ENCODE results near the gene SMARCC2.

The SMARCC2 gene

DNA sequence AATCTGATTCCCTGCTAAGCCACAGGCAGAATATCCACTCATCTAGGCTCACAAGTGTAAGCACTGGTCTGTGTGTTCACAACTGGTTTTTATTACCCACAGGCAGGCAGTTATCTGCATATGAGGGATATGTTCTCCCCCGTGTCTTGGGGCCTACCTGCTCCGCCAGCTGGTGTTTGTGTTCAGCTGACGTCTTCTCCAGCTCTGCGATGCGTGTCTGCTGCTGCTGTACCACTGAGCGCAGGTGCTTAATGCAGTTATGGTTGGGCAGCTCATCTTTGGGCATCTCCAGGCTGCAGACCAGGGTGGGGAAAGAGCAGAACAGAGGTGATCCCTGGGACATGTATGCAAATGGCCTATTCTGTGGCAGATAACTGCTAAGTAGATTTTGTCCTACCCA, 18.7 kb upstream of the SMARCC2 start:
- no peak overlapping the region for H3K27ac ChIP-seq (ENCODE audit: low read length)
- no peak overlapping the region for H3K9ac ChIP-seq (ENCODE audit: low read length)
- TF ChIP-seq, protein P1, sequence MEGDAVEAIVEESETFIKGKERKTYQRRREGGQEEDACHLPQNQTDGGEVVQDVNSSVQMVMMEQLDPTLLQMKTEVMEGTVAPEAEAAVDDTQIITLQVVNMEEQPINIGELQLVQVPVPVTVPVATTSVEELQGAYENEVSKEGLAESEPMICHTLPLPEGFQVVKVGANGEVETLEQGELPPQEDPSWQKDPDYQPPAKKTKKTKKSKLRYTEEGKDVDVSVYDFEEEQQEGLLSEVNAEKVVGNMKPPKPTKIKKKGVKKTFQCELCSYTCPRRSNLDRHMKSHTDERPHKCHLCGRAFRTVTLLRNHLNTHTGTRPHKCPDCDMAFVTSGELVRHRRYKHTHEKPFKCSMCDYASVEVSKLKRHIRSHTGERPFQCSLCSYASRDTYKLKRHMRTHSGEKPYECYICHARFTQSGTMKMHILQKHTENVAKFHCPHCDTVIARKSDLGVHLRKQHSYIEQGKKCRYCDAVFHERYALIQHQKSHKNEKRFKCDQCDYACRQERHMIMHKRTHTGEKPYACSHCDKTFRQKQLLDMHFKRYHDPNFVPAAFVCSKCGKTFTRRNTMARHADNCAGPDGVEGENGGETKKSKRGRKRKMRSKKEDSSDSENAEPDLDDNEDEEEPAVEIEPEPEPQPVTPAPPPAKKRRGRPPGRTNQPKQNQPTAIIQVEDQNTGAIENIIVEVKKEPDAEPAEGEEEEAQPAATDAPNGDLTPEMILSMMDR (IDR thresholded peaks at IDR 0.05; ENCODE audit: low read depth, low read length) = no peak
- no peak for TF ChIP-seq EZH2phosphoT487 (IDR thresholded peaks at IDR 0.05; ENCODE audit: low read depth)
- no peaks in the 10 kb centered on the region for H3K4me1 ChIP-seq (ENCODE audit: low read length)
- H3K9me3 ChIP-seq (ENCODE audit: insufficient read depth, low read length) = no peaks in the 10 kb centered on the region
- H3K4me3 ChIP-seq (ENCODE audit: low read length) = no peak overlapping the region
- no peak overlapping the region for H3K4me2 ChIP-seq (ENCODE audit: low read length)
- H4K20me1 ChIP-seq (ENCODE audit: insufficient read depth, low read length) = no peaks in the 10 kb centered on the region
- no peak overlapping the region for H2AFZ ChIP-seq (ENCODE audit: low read depth, low read length)
- no peaks in the 10 kb centered on the region for H3K79me2 ChIP-seq (ENCODE audit: low read length)
- H3K36me3 ChIP-seq (replicated peaks; ENCODE audit: low read depth, low read length) = peaks cover 48% of the 10 kb centered on the region
- no peaks in the 10 kb centered on the region for H3K27me3 ChIP-seq (ENCODE audit: low read depth, low read length)

- no peak for TF ChIP-seq EZH2phosphoT487 (IDR thresholded peaks at IDR 0.05; ENCODE audit: low read depth)
- TF ChIP-seq, protein P1 (IDR thresholded peaks at IDR 0.05; ENCODE audit: low read depth, low read length) = peak; percentile 54
- no peaks in the 10 kb centered on the region for H3K27me3 ChIP-seq (ENCODE audit: low read depth, low read length)
- H3K36me3 ChIP-seq (replicated peaks; ENCODE audit: low read depth, low read length) = peaks cover 39% of the 10 kb centered on the region
- H3K9ac ChIP-seq (ENCODE audit: low read length) = no peak overlapping the region
- H3K9me3 ChIP-seq (ENCODE audit: insufficient read depth, low read length) = no peaks in the 10 kb centered on the region
- H3K79me2 ChIP-seq (ENCODE audit: low read length) = no peaks in the 10 kb centered on the region
- no peak overlapping the region for H3K4me3 ChIP-seq (ENCODE audit: low read length)
- H4K20me1 ChIP-seq (ENCODE audit: insufficient read depth, low read length) = no peaks in the 10 kb centered on the region
- no peak overlapping the region for H3K27ac ChIP-seq (ENCODE audit: low read length)
- no peaks in the 10 kb centered on the region for H3K4me1 ChIP-seq (ENCODE audit: low read length)
- no peak overlapping the region for H2AFZ ChIP-seq (ENCODE audit: low read depth, low read length)
- no peak overlapping the region for H3K4me2 ChIP-seq (ENCODE audit: low read length)
These were observed 17.3 kb upstream of the SMARCC2 start for GRCh38 chr12:56206452-56207166.

DNA sequence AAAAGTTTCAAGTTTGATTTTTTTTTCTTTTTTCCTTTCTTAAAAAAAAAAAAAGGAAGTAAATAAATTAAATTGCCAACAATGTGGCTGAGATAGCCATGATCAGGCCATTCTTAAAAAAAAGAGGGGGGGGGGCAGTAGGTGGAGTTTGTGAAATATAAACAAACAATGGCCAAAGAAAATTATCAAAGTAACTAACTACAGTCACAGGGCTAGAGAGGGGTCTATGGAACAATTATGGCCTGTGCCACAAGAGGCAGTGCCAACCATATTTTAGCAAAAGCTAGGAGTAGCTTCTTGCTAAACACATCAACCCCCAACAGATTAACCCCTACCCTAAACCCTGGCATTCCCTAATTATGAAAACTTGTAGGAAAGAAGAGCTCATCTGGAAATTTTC, 16.2 kb upstream of the SMARCC2 start:
- Histone ChIP-seq H3K4me1 (ENCODE audit: low read length) (no peaks in the 10 kb centered on the region), H2AFZ (ENCODE audit: low read depth, low read length) (no peak overlapping the region), H3K4me2 (ENCODE audit: low read length) (no peak overlapping the region), H3K79me2 (ENCODE audit: low read length) (no peaks in the 10 kb centered on the region), H3K4me3 (ENCODE audit: low read length) (no peak overlapping the region), H4K20me1 (ENCODE audit: insufficient read depth, low read length) (no peaks in the 10 kb centered on the region), H3K27ac (ENCODE audit: low read length) (no peak overlapping the region), H3K36me3 (replicated peaks; ENCODE audit: low read depth, low read length) (peaks cover 35% of the 10 kb centered on the region), H3K9ac (ENCODE audit: low read length) (no peak overlapping the region), H3K9me3 (ENCODE audit: insufficient read depth, low read length) (no peaks in the 10 kb centered on the region), H3K27me3 (ENCODE audit: low read depth, low read length) (no peaks in the 10 kb centered on the region)
- TF ChIP-seq, protein P1 (IDR thresholded peaks at IDR 0.05; ENCODE audit: low read depth, low read length) = no peak
- TF ChIP-seq EZH2phosphoT487 (IDR thresholded peaks at IDR 0.05; ENCODE audit: low read depth) = no peak

DNA sequence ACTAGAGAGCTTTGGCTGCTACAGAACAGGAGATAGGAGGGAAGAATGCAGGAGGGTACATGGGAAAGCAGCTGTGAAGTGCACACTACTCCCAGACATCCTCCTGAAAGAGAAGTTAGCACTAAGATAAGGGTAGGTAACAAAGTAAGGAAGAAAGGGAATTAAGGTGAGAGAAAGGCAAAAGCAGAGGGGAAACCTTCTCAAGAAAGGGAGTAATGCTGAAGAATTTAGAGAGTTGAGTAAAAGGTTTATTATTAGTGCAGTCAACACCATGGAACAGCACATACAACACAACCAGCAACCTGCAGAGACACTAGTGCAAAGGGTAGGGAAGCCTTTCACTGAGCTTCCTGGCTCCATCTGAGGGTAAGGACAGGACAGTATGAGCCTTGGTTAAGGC, 15.0 kb upstream of the SMARCC2 start:
- Histone ChIP-seq H3K9ac (ENCODE audit: low read length) (no peak overlapping the region), H3K9me3 (ENCODE audit: insufficient read depth, low read length) (no peaks in the 10 kb centered on the region), H3K4me3 (ENCODE audit: low read length) (no peak overlapping the region), H3K79me2 (ENCODE audit: low read length) (no peaks in the 10 kb centered on the region), H3K27ac (ENCODE audit: low read length) (no peak overlapping the region), H3K36me3 (replicated peaks; ENCODE audit: low read depth, low read length) (peaks cover 27% of the 10 kb centered on the region), H3K4me2 (ENCODE audit: low read length) (no peak overlapping the region), H4K20me1 (ENCODE audit: insufficient read depth, low read length) (no peaks in the 10 kb centered on the region), H2AFZ (ENCODE audit: low read depth, low read length) (no peak overlapping the region), H3K27me3 (ENCODE audit: low read depth, low read length) (no peaks in the 10 kb centered on the region), H3K4me1 (ENCODE audit: low read length) (no peaks in the 10 kb centered on the region)
- no peak for TF ChIP-seq EZH2phosphoT487 (IDR thresholded peaks at IDR 0.05; ENCODE audit: low read depth)
- TF ChIP-seq, protein P1 (IDR thresholded peaks at IDR 0.05; ENCODE audit: low read depth, low read length) = no peak
